ENCODE results near the gene MT4. TPM values are rescaled to one million over a fixed set of nuclear protein-coding genes. Genes with fewer than 3 reads are reported as not detected.

MT4 gene
- polyA plus RNA-seq, 1 experiment: not detected

DNA sequence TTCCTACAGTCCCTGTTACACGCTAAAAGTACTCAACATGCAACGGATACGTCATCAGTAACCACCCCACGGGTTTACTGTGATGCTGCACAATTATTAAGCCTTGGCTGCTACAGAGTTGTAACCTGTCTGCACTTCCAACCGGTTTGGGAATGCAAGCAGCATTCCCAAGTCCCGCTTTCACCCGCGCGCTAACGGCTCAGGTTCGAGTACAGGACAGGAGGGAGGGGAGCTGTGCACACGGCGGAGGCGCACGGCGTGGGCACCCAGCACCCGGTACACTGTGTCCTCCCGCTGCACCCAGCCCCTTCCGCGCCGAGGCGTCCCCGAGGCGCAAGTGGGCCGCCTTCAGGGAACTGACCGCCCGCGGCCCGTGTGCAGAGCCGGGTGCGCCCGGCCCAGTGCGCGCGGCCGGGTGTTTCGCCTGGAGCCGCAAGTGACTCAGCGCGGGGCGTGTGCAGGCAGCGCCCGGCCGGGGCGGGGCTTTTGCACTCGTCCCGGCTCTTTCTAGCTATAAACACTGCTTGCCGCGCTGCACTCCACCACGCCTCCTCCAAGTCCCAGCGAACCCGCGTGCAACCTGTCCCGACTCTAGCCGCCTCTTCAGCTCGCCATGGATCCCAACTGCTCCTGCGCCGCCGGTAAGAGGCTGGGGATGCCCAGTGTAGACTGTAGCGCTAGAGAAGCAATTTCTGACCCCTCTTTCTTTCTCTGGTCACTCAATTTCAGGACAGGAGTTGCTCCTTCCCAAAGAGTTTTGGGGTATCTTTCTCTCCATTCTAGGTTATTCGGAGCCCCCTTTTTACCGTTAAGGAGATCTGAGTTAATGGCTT lies 43.4 kb downstream of the MT4 start, which contains the start of gene MT2A:
TSS of gene MT2A (plus strand) at position 542 of the 833 bp plus-strand sequence. CDS start at position 614, 72 bp downstream.
- ChIA-PET POLR2A (interaction anchor here (0.7 to 8.7 kb wide), 6 partner anchors 9 to 101 kb away, joined by 3 to 201 read pairs (median 4); partner anchors contain the start of genes MT1E and MT1X), CTCF (interaction anchor here (1.1 to 1.6 kb wide), 2 partner anchors 17 to 94 kb away, joined by 4 to 6 read pairs; partner anchors contain the start of gene MT1E)

GRCh38 chr16:56608876-56609462 lies 44.1 kb downstream of the MT4 start:
- Histone ChIP-seq H3K4me3 (ENCODE audit: low read depth, low read length) (peak overlapping the region; percentile 89), H3K27ac (ENCODE audit: low read depth, low read length) (peak overlapping the region; percentile 98), H3K27me3 (ENCODE audit: control insufficient read depth, insufficient read depth, low read length) (no peaks in the 10 kb centered on the region), H3K9me3 (ENCODE audit: control insufficient read depth, insufficient read depth, low read length) (no peaks in the 10 kb centered on the region; the same call in 1 of the 2 replicates)
- CTCF ChIA-PET: interaction anchor here (1.1 to 1.6 kb wide), 3 partner anchors 8 to 93 kb away, joined by 3 to 6 read pairs (median 4); partner anchors contain the start of gene MT1E
- no peak for DNase-seq (ENCODE audit: low read depth, low spot score)
- POLR2A ChIA-PET: interaction anchor here (0.7 to 8.7 kb wide), 7 partner anchors 9 to 102 kb away, joined by 3 to 201 read pairs (median 4); partner anchors contain the start of genes MT1E and MT1X
- TF ChIP-seq, protein P1, sequence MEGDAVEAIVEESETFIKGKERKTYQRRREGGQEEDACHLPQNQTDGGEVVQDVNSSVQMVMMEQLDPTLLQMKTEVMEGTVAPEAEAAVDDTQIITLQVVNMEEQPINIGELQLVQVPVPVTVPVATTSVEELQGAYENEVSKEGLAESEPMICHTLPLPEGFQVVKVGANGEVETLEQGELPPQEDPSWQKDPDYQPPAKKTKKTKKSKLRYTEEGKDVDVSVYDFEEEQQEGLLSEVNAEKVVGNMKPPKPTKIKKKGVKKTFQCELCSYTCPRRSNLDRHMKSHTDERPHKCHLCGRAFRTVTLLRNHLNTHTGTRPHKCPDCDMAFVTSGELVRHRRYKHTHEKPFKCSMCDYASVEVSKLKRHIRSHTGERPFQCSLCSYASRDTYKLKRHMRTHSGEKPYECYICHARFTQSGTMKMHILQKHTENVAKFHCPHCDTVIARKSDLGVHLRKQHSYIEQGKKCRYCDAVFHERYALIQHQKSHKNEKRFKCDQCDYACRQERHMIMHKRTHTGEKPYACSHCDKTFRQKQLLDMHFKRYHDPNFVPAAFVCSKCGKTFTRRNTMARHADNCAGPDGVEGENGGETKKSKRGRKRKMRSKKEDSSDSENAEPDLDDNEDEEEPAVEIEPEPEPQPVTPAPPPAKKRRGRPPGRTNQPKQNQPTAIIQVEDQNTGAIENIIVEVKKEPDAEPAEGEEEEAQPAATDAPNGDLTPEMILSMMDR (IDR thresholded peaks at IDR 0.05; ENCODE audit: low read depth, low read length): no peak

More for the DNA sequence above, 43.4 kb downstream of the MT4 start, which contains the start of gene MT2A:
- Histone ChIP-seq H3K9me3 (ENCODE audit: control insufficient read depth, insufficient read depth, low read length) (no peaks in the 10 kb centered on the region; the same call in 1 of the 2 replicates), H3K27ac (ENCODE audit: low read depth, low read length) (peak within 1 kb of the TSS; percentile 99), H3K4me3 (ENCODE audit: low read depth, low read length) (peak within 1 kb of the TSS; percentile 89), H3K27me3 (ENCODE audit: control insufficient read depth, insufficient read depth, low read length) (no peaks in the 10 kb centered on the region)
- TF ChIP-seq, protein P1 (IDR thresholded peaks at IDR 0.05; ENCODE audit: low read depth, low read length): no peak
- DNase-seq (ENCODE audit: low read depth, low spot score): peak; percentile 86

- Histone ChIP-seq H3K9me3 (ENCODE audit: control insufficient read depth, insufficient read depth, low read length) (no peaks in the 10 kb centered on the region; the same call in 1 of the 2 replicates), H3K27me3 (ENCODE audit: control insufficient read depth, insufficient read depth, low read length) (no peaks in the 10 kb centered on the region), H3K4me3 (ENCODE audit: low read depth, low read length) (peak overlapping the region; percentile 89), H3K27ac (ENCODE audit: low read depth, low read length) (peak overlapping the region; percentile 98)
- TF ChIP-seq, protein P1 (IDR thresholded peaks at IDR 0.05; ENCODE audit: low read depth, low read length): peak; percentile 28; the same call in 1 of the 2 replicates
- ChIA-PET POLR2A (interaction anchor here (0.7 to 8.7 kb wide), 2 partner anchors 16 to 21 kb away, joined by 3 to 201 read pairs; partner anchors contain the start of gene MT1E), CTCF (interaction anchor here (0.7 to 1.6 kb wide), 3 partner anchors 8 to 93 kb away, joined by 3 to 6 read pairs (median 3); no protein-coding TSS in a partner anchor)
- no peak for DNase-seq (ENCODE audit: low read depth, low spot score)
Measured at GRCh38 chr16:56609463-56609921, 44.6 kb downstream of the MT4 start.

GRCh38 chr16:56610017-56610608 lies 45.2 kb downstream of the MT4 start:
- H3K9me3 ChIP-seq (ENCODE audit: control insufficient read depth, insufficient read depth, low read length): no peaks in the 10 kb centered on the region; the same call in 1 of the 2 replicates
- H3K27me3 ChIP-seq (ENCODE audit: control insufficient read depth, insufficient read depth, low read length): no peaks in the 10 kb centered on the region
- POLR2A ChIA-PET: interaction anchor here (8.7 kb wide), 1 partner anchor 15 kb away, joined by 201 read pairs; the partner anchor contains the start of gene MT1E
- peak overlapping the region; percentile 57 for H3K4me3 ChIP-seq (ENCODE audit: low read depth, low read length)
- H3K27ac ChIP-seq (ENCODE audit: low read depth, low read length): peak overlapping the region; percentile 98
- no peak for DNase-seq (ENCODE audit: low read depth, low spot score)
- TF ChIP-seq, protein P1 (IDR thresholded peaks at IDR 0.05; ENCODE audit: low read depth, low read length): no peak; the same call in 1 of the 2 replicates
- CTCF ChIA-PET: interaction anchor here (0.6 to 1.2 kb wide), 3 partner anchors 9 to 228 kb away, joined by 3 to 5 read pairs (median 3); no protein-coding TSS in a partner anchor
